K562 (cell line): Measurements from ENCODE around the gene SHLD1. TPM values are rescaled to one million over a fixed set of nuclear protein-coding genes. Genes with fewer than 3 reads are reported as not detected.
A peak's percentile ranks its signal among the peaks of the same experiment; 100 is the strongest.
"Not testable (repeated sequence)": the region's sequence is repeated elsewhere in the genome, so short reads cannot be mapped to it uniquely, and the experiment has no call there.

Experiments
- ATAC-seq: fragments of 200-7000 bp; cut with Tn5 transposase; 3 replicates; pipeline ENCODE4 v1.9.1; 2020; ENCODE audit warnings: moderate library complexity
- BruUV-seq: library from RNA; stranded (reverse); fragments of 400-500 nt; replicated peaks from 2 replicates; lab custom pipeline; 2021; lab: Mats Ljungman, UMichigan
- CTCF ChIA-PET: fragments of 300-600 bp; formaldehyde crosslinking; extraction: SDS; loops from one replicate; lab custom pipeline; 2021; ENCODE audit warnings: low intra/inter-chr PET ratio; lab: Yijun Ruan, JAX
- POLR2A ChIA-PET: fragments of 300-600, 350-650 bp; sonication (Branson Sonifier 250); formaldehyde crosslinking; extraction: SDS; loops from one replicate; lab custom pipeline; 2021; ENCODE audit warnings: antibody characterized with exemption, inconsistent platforms; lab: Yijun Ruan, JAX
- DNase-seq, 4 experiments: peaks; one replicate each; pipeline versions ENCODE4 v3.0.0 to v3.0.0-alpha.2; 2011 to 2018; ENCODE audit warnings: low spot score in 3 of 4, mixed read lengths in 3 of 4; ENCODE audit errors: extremely low read depth in 1 of 4
- FAIRE-seq: peaks from 2 replicates; lab custom pipeline; 2011; peaks lifted over from hg19 to GRCh38; lab: Jason Lieb, UNC
- H2AFZ ChIP-seq: 2 replicates; pipeline ENCODE4 v1.6.0; 2011; ENCODE audit warnings: low read depth, low read length, control low read depth, inconsistent platforms
- H3K27ac ChIP-seq: fragments of 200-600 bp; 3 replicates; pipeline ENCODE4 v1.8.0; 2011; ENCODE audit warnings: low read depth, mild to moderate bottlenecking, control low read depth, inconsistent platforms, low read length, moderate library complexity, mixed read lengths; ENCODE audit errors: extremely low read depth
- H3K27me3 ChIP-seq, 2 experiments: fragments of 300-600 bp in 1 of 2; 2 replicates in 1 of 2; 3 replicates in 1 of 2; pipeline versions ENCODE4 v1.6.0 to v1.8.0; 2011; ENCODE audit warnings: inconsistent platforms in 2 of 2, low read length in 2 of 2, mild to moderate bottlenecking in 1 of 2, mixed read lengths in 1 of 2, moderate library complexity in 1 of 2; ENCODE audit not compliant: control insufficient read depth in 2 of 2, insufficient read depth in 2 of 2
- H3K36me3 ChIP-seq: fragments of 300-600 bp; 3 replicates; pipeline ENCODE4 v1.8.0; 2011; ENCODE audit warnings: mild to moderate bottlenecking, low read length, inconsistent platforms; ENCODE audit not compliant: control insufficient read depth, insufficient read depth
- H3K4me1 ChIP-seq, 2 experiments: fragments of 200-600 bp in 1 of 2; replicated peaks in 1 of 2; 2 replicates in 1 of 2; 3 replicates in 1 of 2; pipeline versions ENCODE4 v1.5.1 to v1.8.0; 2011; ENCODE audit warnings: inconsistent platforms in 2 of 2, low read length in 2 of 2, mild to moderate bottlenecking in 1 of 2, mixed read lengths in 1 of 2, moderate library complexity in 1 of 2; ENCODE audit not compliant: control insufficient read depth in 2 of 2, insufficient read depth in 2 of 2
- H3K4me2 ChIP-seq: 2 replicates; pipeline ENCODE4 v1.6.1; 2011; ENCODE audit warnings: low read length, control low read depth, inconsistent platforms, mixed read lengths; ENCODE audit not compliant: insufficient read depth
- H3K4me3 ChIP-seq: fragments of 200-600 bp; sonication (generic), shearing (Covaris generic); 2 replicates; pipeline ENCODE4 v1.5.1; 2016; ENCODE audit warnings: control low read depth, inconsistent platforms
- H3K79me2 ChIP-seq: fragments of 200-600 bp; 3 replicates; pipeline ENCODE4 v1.8.0; 2011; ENCODE audit warnings: low read length, inconsistent platforms; ENCODE audit not compliant: control insufficient read depth, insufficient read depth
- H3K9ac ChIP-seq, 2 experiments: 2 replicates each; pipeline versions ENCODE4 v1.6.0 to v1.6.1; 2011; ENCODE audit warnings: low read depth in 2 of 2, low read length in 2 of 2, control low read depth in 1 of 2, inconsistent platforms in 1 of 2, mild to moderate bottlenecking in 1 of 2, mixed read lengths in 1 of 2; ENCODE audit not compliant: insufficient read depth in 1 of 2
- H3K9me1 ChIP-seq: one replicate; pipeline ENCODE4 v1.6.0; 2011; ENCODE audit warnings: inconsistent platforms, mild to moderate bottlenecking, low read length, moderate library complexity; ENCODE audit not compliant: control insufficient read depth, insufficient read depth
- H3K9me3 ChIP-seq: replicated peaks from 2 replicates; pipeline ENCODE4 v1.5.1; 2011; ENCODE audit warnings: low read depth, low read length, inconsistent platforms; ENCODE audit not compliant: control insufficient read depth, insufficient read depth
- H4K20me1 ChIP-seq: replicated peaks from 2 replicates; pipeline ENCODE4 v1.6.1; 2011; ENCODE audit warnings: low read length, inconsistent platforms, mixed read lengths; ENCODE audit not compliant: control insufficient read depth, insufficient read depth
- ARID1B ChIP-seq: fragments of 450-650 bp; IDR thresholded peaks from 2 replicates; pipeline ENCODE4 v1.6.1; 2016; ENCODE audit warnings: antibody characterized with exemption, mild to moderate bottlenecking, inconsistent platforms
- CAMTA2 ChIP-seq: fragments of 250-450 bp; sonication (Bioruptor Pico); conservative IDR thresholded peaks from 2 replicates; pipeline ENCODE4 v1.5.1; 2022
- CBFA2T2 ChIP-seq: fragments of 450-650 bp; conservative IDR thresholded peaks from 2 replicates; pipeline ENCODE4 v1.6.1; 2017; ENCODE audit warnings: mild to moderate bottlenecking
- CBFA2T3 ChIP-seq: fragments of 450-650 bp; IDR thresholded peaks from 2 replicates; pipeline ENCODE4 v1.6.1; 2017
- DPF2 ChIP-seq: fragments of 450-650 bp; IDR thresholded peaks from 2 replicates; pipeline ENCODE4 v1.6.1; 2016
- L3MBTL2 ChIP-seq: fragments of 450-650 bp; IDR thresholded peaks from 2 replicates; pipeline ENCODE4 v1.6.1; 2016; ENCODE audit warnings: mild to moderate bottlenecking, moderate library complexity
- MNT ChIP-seq, 2 experiments: fragments of 450-650 bp; conservative IDR thresholded peaks; 2 replicates each; pipeline ENCODE4 v1.6.1; 2017; ENCODE audit warnings: mild to moderate bottlenecking in 2 of 2, moderate library complexity in 2 of 2
- NCOR1 ChIP-seq: fragments of 450-650 bp; IDR thresholded peaks from 2 replicates; pipeline ENCODE4 v1.6.1; 2016; ENCODE audit warnings: mild to moderate bottlenecking, moderate library complexity
- SLC30A9 ChIP-seq: fragments of 250-450 bp; sonication (Bioruptor Pico); IDR thresholded peaks from 2 replicates; pipeline ENCODE4 v1.8.0; 2022; ENCODE audit warnings: mild to moderate bottlenecking, moderate library complexity
- TAL1 ChIP-seq: fragments of 450-650 bp; IDR thresholded peaks from 2 replicates; pipeline ENCODE4 v1.6.1; 2016; ENCODE audit warnings: mild to moderate bottlenecking
- ZNF41 ChIP-seq: fragments of 250-450 bp; sonication (Bioruptor Pico); conservative IDR thresholded peaks from 2 replicates; pipeline ENCODE4 v1.4.0; 2020; ENCODE audit warnings: mild to moderate bottlenecking
- whole genome bisulfite sequencing: fragments of 100-300 bp; shearing (Covaris generic); methylation state at CpG from one replicate; pipeline ENCODE4 v1.1.6; 2016; ENCODE audit warnings: low coverage, mixed read lengths; ENCODE audit not compliant: insufficient coverage; ENCODE audit errors: missing lambda C conversion rate; 5-methylcytosine and 5-hydroxymethylcytosine counted together
- in situ Hi-C: fragments of 300-500 bp; cut with MboI; formaldehyde crosslinking; loops from 4 replicates; pipeline ENCODE4 v1.15.0; 2018; ENCODE audit warnings: inconsistent platforms, mixed read lengths
- intact Hi-C: fragments of 100-400 bp; cut with micrococcal nuclease; formaldehyde crosslinking; loops from 2 replicates; pipeline ENCODE4 v1.14.2; 2022
- polyA plus RNA-seq, 8 experiments: library from polyadenylated mRNA; depleted of rRNA in 4 of 8; stranded (reverse) in 5 of 8; unstranded in 3 of 8; fragments of >200 nt; fragmentation: Nextera tagmentation in 2 of 8; fragmentation: Illumina TruSeq in 1 of 8; extraction: Ambion mirVana in 2 of 8; extraction: Trizol in 1 of 8; gene quantifications; 2 replicates each; pipeline versions ENCODE4 v1.2.1 to v1.2.3, GENCODE V29; 2011 to 2014; ENCODE audit warnings: inconsistent platforms in 1 of 8, missing spikeins in 1 of 8
- total RNA-seq, 7 experiments: library from RNA; depleted of rRNA in 6 of 7; stranded (reverse); fragments of >200 nt in 6 of 7; fragmentation: Illumina TruSeq in 2 of 7; extraction: Trizol in 2 of 7; gene quantifications; 2 replicates each; pipeline versions ENCODE4 v1.2.1 to v1.2.3, GENCODE V29; 2011 to 2021; ENCODE audit warnings: low replicate concordance in 1 of 7
- TF ChIP-seq, protein P1 (sequence below): sonication (generic); formaldehyde crosslinking; IDR thresholded peaks from 2 replicates; pipeline ENCODE4 v1.8.1; 2023; ENCODE audit warnings: mild to moderate bottlenecking, missing genetic modification reagents

Gene SHLD1
- total and polyA plus RNA-seq, 9 of the 15 experiments (the other 6 are each of a cell fraction or from before 2014, with no cell fraction given) = 3.7 to 21.6 (median 8.2) TPM

GRCh38 chr20:5749952-5750779 lies at the start of gene SHLD1 (continued):
- TF ChIP-seq, protein P1, sequence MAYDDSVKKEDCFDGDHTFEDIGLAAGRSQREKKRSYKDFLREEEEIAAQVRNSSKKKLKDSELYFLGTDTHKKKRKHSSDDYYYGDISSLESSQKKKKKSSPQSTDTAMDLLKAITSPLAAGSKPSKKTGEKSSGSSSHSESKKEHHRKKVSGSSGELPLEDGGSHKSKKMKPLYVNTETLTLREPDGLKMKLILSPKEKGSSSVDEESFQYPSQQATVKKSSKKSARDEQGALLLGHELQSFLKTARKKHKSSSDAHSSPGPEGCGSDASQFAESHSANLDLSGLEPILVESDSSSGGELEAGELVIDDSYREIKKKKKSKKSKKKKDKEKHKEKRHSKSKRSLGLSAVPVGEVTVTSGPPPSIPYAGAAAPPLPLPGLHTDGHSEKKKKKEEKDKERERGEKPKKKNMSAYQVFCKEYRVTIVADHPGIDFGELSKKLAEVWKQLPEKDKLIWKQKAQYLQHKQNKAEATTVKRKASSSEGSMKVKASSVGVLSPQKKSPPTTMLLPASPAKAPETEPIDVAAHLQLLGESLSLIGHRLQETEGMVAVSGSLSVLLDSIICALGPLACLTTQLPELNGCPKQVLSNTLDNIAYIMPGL = no peak
- TF ChIP-seq CAMTA2 (CRISPR knock-in tag) (no peak), ZNF41 (CRISPR knock-in tag) (no peak), SLC30A9 (CRISPR knock-in tag) (no peak)
- TF ChIP-seq, all 486 proteins: peak for 80

- H3K4me2 ChIP-seq, DNase-seq, H3K36me3 ChIP-seq, H4K20me1 ChIP-seq, H3K9ac ChIP-seq, H3K27me3 ChIP-seq, BruUV-seq, POLR2A ChIA-PET, H3K79me2 ChIP-seq, FAIRE-seq, H3K9me3 ChIP-seq, H2AFZ ChIP-seq, in situ Hi-C loops, H3K27ac ChIP-seq, ATAC-seq, H3K9me1 ChIP-seq, H3K4me3 ChIP-seq, CTCF ChIA-PET: not testable (repeated sequence)
- TF ChIP-seq CBFA2T2 = peak; percentile 50
- TF ChIP-seq TAL1 = peak; percentile 33; the same call in 1 of the 2 replicates
- peak; percentile 58 for TF ChIP-seq CBFA2T3
- 0 out of 2 replicates have a peak, but pooled peaks have one; percentile 17 for TF ChIP-seq L3MBTL2
- peak; percentile 29; the same call in 1 of the 2 replicates for TF ChIP-seq ARID1B
- TF ChIP-seq DPF2 = peak; percentile 25; the same call in 1 of the 2 replicates
- peak in 1 of 2 experiments; percentile 27; a peak in 1 of 4 replicates for TF ChIP-seq MNT (conservative IDR thresholded peaks at IDR 0.05)
- TF ChIP-seq NCOR1 = peak; percentile 12; the same call in 1 of the 2 replicates
- WGBS = 18% methylated on average over 3 of the region's 5 CpGs
- peaks cover 2 to 15% of the 10 kb centered on the region in 2 experiments; a peak in 2 of 5 replicates for H3K4me1 ChIP-seq
- intact Hi-C loops = loop anchor here (10.0 kb wide), 1 partner anchor 82 kb away; no protein-coding TSS in a partner anchor
These were observed 47.9 kb upstream of the SHLD1 start for GRCh38 chr20:5702339-5702738.
